ENCODE measurements around the gene TMEM151B. TPM values are rescaled to one million over a fixed set of nuclear protein-coding genes. Genes with fewer than 3 reads are reported as not detected.
"Not testable (repeated sequence)": the region's sequence is repeated elsewhere in the genome, so short reads cannot be mapped to it uniquely, and the experiment has no call there.

The TMEM151B gene
- total RNA-seq, 3 donors from 2014 or later (not counting 1 experiment from before 2014, with no cell fraction given): not detected

GRCh38 chr6:44327760-44328159 is 57.5 kb downstream of the TMEM151B start:
- intact Hi-C loops (cut with micrococcal nuclease): no loop called here
- 78% methylated on average over 2 of the region's 2 CpGs for WGBS (ENCODE audit: insufficient coverage)

DNA sequence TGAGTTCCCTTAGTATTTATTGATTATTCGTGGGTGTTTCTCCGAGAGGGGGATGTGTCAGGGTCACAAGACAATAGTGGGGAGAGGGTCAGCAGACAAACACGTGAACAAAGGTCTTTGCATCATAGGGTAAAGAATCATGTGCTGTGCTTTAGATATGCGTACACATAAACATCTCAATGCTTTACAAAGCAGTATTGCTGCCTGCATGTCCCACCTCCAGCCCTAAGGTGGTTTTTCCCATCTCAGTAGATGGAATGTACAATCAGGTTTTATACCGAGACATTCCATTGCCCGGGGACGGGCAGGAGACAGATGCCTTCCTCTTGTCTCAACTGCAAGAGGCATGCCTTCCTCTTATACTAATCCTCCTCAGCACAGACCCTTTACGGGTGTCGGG is 58.0 kb downstream of the TMEM151B start:
- H3K4me1 ChIP-seq (ENCODE audit: control insufficient read depth, insufficient read depth, low read length); H3K27ac Mint-ChIP-seq; H3K4me1 Mint-ChIP-seq; H3K4me3 ChIP-seq (ENCODE audit: low read length); ATAC-seq; H3K27me3 ChIP-seq (ENCODE audit: control insufficient read depth, insufficient read depth, low read length); H3K9me3 ChIP-seq (ENCODE audit: control insufficient read depth, insufficient read depth, low read length); intact Hi-C loops (cut with micrococcal nuclease); DNase-seq; H3K4me3 Mint-ChIP-seq; H3K27ac ChIP-seq (ENCODE audit: low read length); H3K36me3 ChIP-seq (ENCODE audit: control insufficient read depth, insufficient read depth, low read length); H3K9me3 Mint-ChIP-seq; H3K36me3 Mint-ChIP-seq: not testable (repeated sequence)
- peaks cover 22 to 40% of the 10 kb centered on the region in 2 donors for H3K27me3 Mint-ChIP-seq (ENCODE audit: low read depth in 2 of 2)
- WGBS (ENCODE audit: insufficient coverage): 80% methylated on average over 1 of the region's 9 CpGs

More at GRCh38 chr6:44327760-44328159, 57.5 kb downstream of the TMEM151B start:
- no peak for ATAC-seq
- no peak overlapping the region for H3K27ac Mint-ChIP-seq
- no peaks in the 10 kb centered on the region for H3K9me3 Mint-ChIP-seq
- no peak for DNase-seq
- no peaks in the 10 kb centered on the region for H3K4me1 Mint-ChIP-seq
- H3K36me3 Mint-ChIP-seq: no peaks in the 10 kb centered on the region
- Histone ChIP-seq H3K27ac (ENCODE audit: low read length) (no peak overlapping the region), H3K9me3 (ENCODE audit: control insufficient read depth, insufficient read depth, low read length) (no peaks in the 10 kb centered on the region), H3K36me3 (ENCODE audit: control insufficient read depth, insufficient read depth, low read length) (no peaks in the 10 kb centered on the region), H3K4me1 (ENCODE audit: control insufficient read depth, insufficient read depth, low read length) (no peaks in the 10 kb centered on the region), H3K4me3 (ENCODE audit: low read length) (no peak overlapping the region), H3K27me3 (ENCODE audit: control insufficient read depth, insufficient read depth, low read length) (no peaks in the 10 kb centered on the region)
- TF ChIP-seq CTCF (IDR thresholded peaks at IDR 0.05): no peak
- H3K4me3 Mint-ChIP-seq: no peak overlapping the region
- H3K27me3 Mint-ChIP-seq (ENCODE audit: low read depth in 2 of 2): peaks cover 22 to 35% of the 10 kb centered on the region in 2 donors

GRCh38 chr6:44329858-44330257 is 59.6 kb downstream of the TMEM151B start:
- Mint-ChIP-seq H3K27ac (no peak overlapping the region), H3K27me3 (ENCODE audit: low read depth in 2 of 2) (peaks cover 22 to 48% of the 10 kb centered on the region in 2 donors), H3K9me3 (no peaks in the 10 kb centered on the region), H3K36me3 (no peaks in the 10 kb centered on the region), H3K4me1 (no peaks in the 10 kb centered on the region), H3K4me3 (no peak overlapping the region)
- H3K27ac ChIP-seq (ENCODE audit: low read length): no peak overlapping the region
- H3K4me3 ChIP-seq (ENCODE audit: low read length): no peak overlapping the region
- 70% methylated on average over 5 of the region's 5 CpGs for WGBS (ENCODE audit: insufficient coverage)
- DNase-seq (no peak), ATAC-seq (no peak)
- no peaks in the 10 kb centered on the region for H3K36me3 ChIP-seq (ENCODE audit: control insufficient read depth, insufficient read depth, low read length)
- no peaks in the 10 kb centered on the region for H3K9me3 ChIP-seq (ENCODE audit: control insufficient read depth, insufficient read depth, low read length)
- intact Hi-C loops (cut with micrococcal nuclease): no loop called here
- H3K27me3 ChIP-seq (ENCODE audit: control insufficient read depth, insufficient read depth, low read length): no peaks in the 10 kb centered on the region
- H3K4me1 ChIP-seq (ENCODE audit: control insufficient read depth, insufficient read depth, low read length): no peaks in the 10 kb centered on the region
- TF ChIP-seq CTCF (IDR thresholded peaks at IDR 0.05): no peak

- no peaks in the 10 kb centered on the region for H3K36me3 ChIP-seq (ENCODE audit: control insufficient read depth, insufficient read depth, low read length)
- H3K27ac ChIP-seq (ENCODE audit: low read length): no peak overlapping the region
- Mint-ChIP-seq H3K4me1 (no peaks in the 10 kb centered on the region), H3K4me3 (no peak overlapping the region), H3K36me3 (no peaks in the 10 kb centered on the region), H3K27ac (no peak overlapping the region), H3K27me3 (ENCODE audit: low read depth in 2 of 2) (peaks cover 24 to 47% of the 10 kb centered on the region in 2 donors), H3K9me3 (no peaks in the 10 kb centered on the region)
- no peaks in the 10 kb centered on the region for H3K27me3 ChIP-seq (ENCODE audit: control insufficient read depth, insufficient read depth, low read length)
- intact Hi-C loops (cut with micrococcal nuclease): no loop called here
- no peaks in the 10 kb centered on the region for H3K9me3 ChIP-seq (ENCODE audit: control insufficient read depth, insufficient read depth, low read length)
- DNase-seq (no peak), ATAC-seq (no peak)
- no peak overlapping the region for H3K4me3 ChIP-seq (ENCODE audit: low read length)
- TF ChIP-seq CTCF (IDR thresholded peaks at IDR 0.05): no peak
- 90% methylated on average over 7 of the region's 7 CpGs for WGBS (ENCODE audit: insufficient coverage)
- no peaks in the 10 kb centered on the region for H3K4me1 ChIP-seq (ENCODE audit: control insufficient read depth, insufficient read depth, low read length)
Measured at GRCh38 chr6:44332585-44332984, 62.3 kb downstream of the TMEM151B start.

All from natural killer cell (primary cell).